Measurements from ENCODE around the gene PCIF1. TPM values are rescaled to one million over a fixed set of nuclear protein-coding genes. Genes with fewer than 3 reads are reported as not detected.

PCIF1 gene
- total and polyA plus RNA-seq, 9 of the 15 experiments (the other 6 are each of a cell fraction or from before 2014, with no cell fraction given), result 5.8 to 29.4 (median 11.3) TPM

DNA sequence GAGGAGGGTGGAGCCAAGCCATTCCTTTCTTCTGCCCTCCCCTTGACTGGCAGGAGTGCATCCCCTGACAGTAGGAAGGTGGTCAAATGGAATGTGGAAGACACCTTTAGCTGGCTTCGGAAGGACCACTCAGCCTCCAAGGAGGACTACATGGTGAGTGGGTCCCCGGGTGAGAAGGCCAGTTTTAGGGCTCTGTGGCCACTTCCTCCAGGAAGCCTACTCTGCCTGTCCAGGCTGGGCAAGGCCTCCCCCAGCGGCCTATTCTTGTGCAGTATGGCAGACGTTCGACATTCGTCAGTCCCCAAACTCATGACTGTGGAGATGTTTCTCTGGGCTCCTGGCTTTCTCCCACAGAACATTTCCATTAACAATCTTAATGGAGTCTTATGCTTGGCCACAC lies 9.1 kb downstream of the PCIF1 start:
- peaks cover 20 to 48% of the 10 kb centered on the region in 2 experiments for H3K4me1 ChIP-seq (replicated peaks in 1 of 2; ENCODE audit: control insufficient read depth in 2 of 2, insufficient read depth in 2 of 2, low read length in 2 of 2)
- FAIRE-seq, result no peak
- peaks cover 91% of the 10 kb centered on the region for H3K36me3 ChIP-seq (ENCODE audit: control insufficient read depth, insufficient read depth, low read length)
- in situ Hi-C loops (cut with MboI) (no loop called here), intact Hi-C loops (cut with micrococcal nuclease) (no loop called here)
- H3K9ac ChIP-seq (ENCODE audit: insufficient read depth in 1 of 2, low read depth in 2 of 2, low read length in 2 of 2), result peak overlapping the region in 1 of 2 experiments; percentile 82; a peak in 3 of 4 replicates
- no peak for TF ChIP-seq ZFP1 (CRISPR knock-in tag; IDR thresholded peaks at IDR 0.05)
- TF ChIP-seq ZFP36 (IDR thresholded peaks at IDR 0.05; ENCODE audit: low read depth, low read length, partially characterized antibody), result peak; percentile 72
- no peaks in the 10 kb centered on the region for H3K27me3 ChIP-seq (ENCODE audit: control insufficient read depth in 2 of 2, insufficient read depth in 2 of 2, low read length in 2 of 2)
- H3K9me3 ChIP-seq (replicated peaks; ENCODE audit: control insufficient read depth, insufficient read depth, low read depth, low read length), result no peaks in the 10 kb centered on the region
- H3K79me2 ChIP-seq (ENCODE audit: control insufficient read depth, insufficient read depth, low read length), result no peaks in the 10 kb centered on the region
- H3K4me3 ChIP-seq, result no peak overlapping the region
- 76% methylated on average over 6 of the region's 6 CpGs for WGBS (ENCODE audit: insufficient coverage, low coverage, missing lambda C conversion rate)
- peak overlapping the region; percentile 75 for H3K27ac ChIP-seq (ENCODE audit: extremely low read depth, low read depth, low read length)
- peak overlapping the region; percentile 33 for H3K4me2 ChIP-seq (ENCODE audit: insufficient read depth, low read length)
- peaks cover 18% of the 10 kb centered on the region for H4K20me1 ChIP-seq (replicated peaks; ENCODE audit: control insufficient read depth, insufficient read depth, low read length)
- BruUV-seq (replicated peaks), result no TSS peak
- ChIA-PET CTCF (ENCODE audit: low intra/inter-chr PET ratio) (no interaction called here), POLR2A (interaction anchor here (0.5 to 2.7 kb wide), 9 partner anchors 8 to 290 kb away, joined by 3 to 15 read pairs (median 7); partner anchors contain the start of gene PCIF1)
- no peak for DNase-seq (ENCODE audit: extremely low read depth in 1 of 4, low spot score in 3 of 4)
- ATAC-seq, result no peak
- H3K9me1 ChIP-seq (ENCODE audit: control insufficient read depth, insufficient read depth, low read length), result peaks cover 8% of the 10 kb centered on the region
- no peak overlapping the region for H2AFZ ChIP-seq (ENCODE audit: low read depth, low read length)

DNA sequence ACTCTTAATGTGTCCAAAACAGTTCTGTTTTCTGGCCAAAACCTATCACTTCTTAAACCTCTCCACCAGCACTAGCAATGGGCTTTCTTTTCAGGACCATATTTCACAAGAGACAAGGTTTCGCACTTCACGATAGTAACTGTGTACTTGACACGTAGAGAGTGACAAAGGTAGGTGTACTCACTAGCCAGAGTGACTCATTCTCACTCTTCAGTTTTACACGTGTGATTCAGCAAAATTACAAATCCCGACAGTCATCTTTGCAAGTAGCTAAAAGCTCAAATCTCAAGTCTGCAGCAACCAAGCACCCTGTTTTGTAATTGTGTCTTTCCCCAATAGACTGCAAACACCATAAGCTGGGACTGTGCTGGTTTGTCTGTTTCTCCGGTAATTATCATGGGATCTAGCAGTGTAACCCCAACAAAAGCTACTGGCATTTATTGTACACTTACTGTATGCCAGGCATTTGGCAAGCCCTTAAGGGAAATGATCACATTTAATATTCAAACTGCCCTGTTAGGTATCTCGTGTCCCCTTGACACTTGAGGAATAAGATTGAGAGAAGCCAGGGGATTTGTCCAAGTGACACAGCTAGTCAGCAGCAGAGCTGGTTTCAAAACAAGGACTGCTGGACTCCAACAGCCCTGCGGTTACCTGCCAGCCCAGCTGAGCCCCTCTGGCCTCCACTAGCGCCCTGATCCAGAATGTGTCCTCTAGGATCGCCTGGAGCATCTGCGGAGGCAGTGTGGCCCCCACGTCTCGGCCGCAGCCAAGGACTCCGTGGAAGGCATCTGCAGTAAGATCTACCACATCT lies 9.9 kb downstream of the PCIF1 start:
- CTCF ChIA-PET (ENCODE audit: low intra/inter-chr PET ratio), result no interaction called here
- no peaks in the 10 kb centered on the region for H3K9me3 ChIP-seq (replicated peaks; ENCODE audit: control insufficient read depth, insufficient read depth, low read depth, low read length)
- H3K4me3 ChIP-seq, result no peak overlapping the region
- peaks cover 20 to 44% of the 10 kb centered on the region in 2 experiments for H3K4me1 ChIP-seq (replicated peaks in 1 of 2; ENCODE audit: control insufficient read depth in 2 of 2, insufficient read depth in 2 of 2, low read length in 2 of 2)
- POLR2A ChIA-PET, result interaction anchor here (0.5 to 2.7 kb wide), 11 partner anchors 9 to 290 kb away, joined by 3 to 15 read pairs (median 5); partner anchors contain the start of genes ACOT8, PCIF1 and ZSWIM3
- no peaks in the 10 kb centered on the region for H3K79me2 ChIP-seq (ENCODE audit: control insufficient read depth, insufficient read depth, low read length)
- peak overlapping the region; percentile 75 for H3K27ac ChIP-seq (ENCODE audit: extremely low read depth, low read depth, low read length)
- FAIRE-seq, result peak; percentile 96
- ATAC-seq, result peak; percentile 65
- DNase-seq (ENCODE audit: extremely low read depth in 1 of 4, low spot score in 3 of 4), result peak in 2 of 4 experiments; percentile 61 to 73
- H4K20me1 ChIP-seq (replicated peaks; ENCODE audit: control insufficient read depth, insufficient read depth, low read length), result peaks cover 13% of the 10 kb centered on the region; the same call in 1 of the 2 replicates
- peaks cover 8% of the 10 kb centered on the region for H3K9me1 ChIP-seq (ENCODE audit: control insufficient read depth, insufficient read depth, low read length)
- H3K36me3 ChIP-seq (ENCODE audit: control insufficient read depth, insufficient read depth, low read length), result peaks cover 91% of the 10 kb centered on the region
- 55% methylated on average over 15 of the region's 15 CpGs for WGBS (ENCODE audit: insufficient coverage, low coverage, missing lambda C conversion rate)
- intact Hi-C loops (cut with micrococcal nuclease), result no loop called here
- H3K9ac ChIP-seq (ENCODE audit: insufficient read depth in 1 of 2, low read depth in 2 of 2, low read length in 2 of 2), result peak overlapping the region in 1 of 2 experiments; percentile 71; a peak in 3 of 4 replicates
- peak overlapping the region; percentile 33 for H3K4me2 ChIP-seq (ENCODE audit: insufficient read depth, low read length)
- no peaks in the 10 kb centered on the region for H3K27me3 ChIP-seq (ENCODE audit: control insufficient read depth in 2 of 2, insufficient read depth in 2 of 2, low read length in 2 of 2)
- no peak overlapping the region for H2AFZ ChIP-seq (ENCODE audit: low read depth, low read length)
- in situ Hi-C loops (cut with MboI), result no loop called here
- BruUV-seq (replicated peaks), result no TSS peak
- TF ChIP-seq, protein P1, sequence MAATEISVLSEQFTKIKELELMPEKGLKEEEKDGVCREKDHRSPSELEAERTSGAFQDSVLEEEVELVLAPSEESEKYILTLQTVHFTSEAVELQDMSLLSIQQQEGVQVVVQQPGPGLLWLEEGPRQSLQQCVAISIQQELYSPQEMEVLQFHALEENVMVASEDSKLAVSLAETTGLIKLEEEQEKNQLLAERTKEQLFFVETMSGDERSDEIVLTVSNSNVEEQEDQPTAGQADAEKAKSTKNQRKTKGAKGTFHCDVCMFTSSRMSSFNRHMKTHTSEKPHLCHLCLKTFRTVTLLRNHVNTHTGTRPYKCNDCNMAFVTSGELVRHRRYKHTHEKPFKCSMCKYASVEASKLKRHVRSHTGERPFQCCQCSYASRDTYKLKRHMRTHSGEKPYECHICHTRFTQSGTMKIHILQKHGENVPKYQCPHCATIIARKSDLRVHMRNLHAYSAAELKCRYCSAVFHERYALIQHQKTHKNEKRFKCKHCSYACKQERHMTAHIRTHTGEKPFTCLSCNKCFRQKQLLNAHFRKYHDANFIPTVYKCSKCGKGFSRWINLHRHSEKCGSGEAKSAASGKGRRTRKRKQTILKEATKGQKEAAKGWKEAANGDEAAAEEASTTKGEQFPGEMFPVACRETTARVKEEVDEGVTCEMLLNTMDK (IDR thresholded peaks at IDR 0.05; ENCODE audit: borderline replicate concordance, insufficient read depth, low read depth, low read length, poor library complexity, severe bottlenecking), result no peak
- no peak for TF ChIP-seq CBX3 (IDR thresholded peaks at IDR 0.05; ENCODE audit: borderline replicate concordance in 1 of 2, low read length in 2 of 2)
- TF ChIP-seq, protein P2, sequence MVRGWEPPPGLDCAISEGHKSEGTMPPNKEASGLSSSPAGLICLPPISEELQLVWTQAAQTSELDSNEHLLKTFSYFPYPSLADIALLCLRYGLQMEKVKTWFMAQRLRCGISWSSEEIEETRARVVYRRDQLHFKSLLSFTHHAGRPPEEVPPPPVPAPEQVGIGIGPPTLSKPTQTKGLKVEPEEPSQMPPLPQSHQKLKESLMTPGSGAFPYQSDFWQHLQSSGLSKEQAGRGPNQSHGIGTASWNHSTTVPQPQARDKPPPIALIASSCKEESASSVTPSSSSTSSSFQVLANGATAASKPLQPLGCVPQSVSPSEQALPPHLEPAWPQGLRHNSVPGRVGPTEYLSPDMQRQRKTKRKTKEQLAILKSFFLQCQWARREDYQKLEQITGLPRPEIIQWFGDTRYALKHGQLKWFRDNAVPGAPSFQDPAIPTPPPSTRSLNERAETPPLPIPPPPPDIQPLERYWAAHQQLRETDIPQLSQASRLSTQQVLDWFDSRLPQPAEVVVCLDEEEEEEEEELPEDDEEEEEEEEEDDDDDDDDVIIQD (CRISPR knock-in tag; IDR thresholded peaks at IDR 0.05), result no peak
- TF ChIP-seq HNRNPLL (IDR thresholded peaks at IDR 0.05; ENCODE audit: low read depth, low read length, poor library complexity, severe bottlenecking), result no peak
- no peak for TF ChIP-seq ZBTB8A (IDR thresholded peaks at IDR 0.05; ENCODE audit: partially characterized antibody)
- no peak for TF ChIP-seq ETS2 (tag; IDR thresholded peaks at IDR 0.05; ENCODE audit: borderline replicate concordance, poor library complexity, severe bottlenecking)
- TF ChIP-seq HNRNPK (IDR thresholded peaks at IDR 0.05; ENCODE audit: low read depth, low read length, poor library complexity, severe bottlenecking), result no peak

Data from K562 (cell line).